Femur (tissue), 1 donor: ENCODE measurements around the gene PNO1.
"Not testable (repeated sequence)": the region's sequence is repeated elsewhere in the genome, so short reads cannot be mapped to it uniquely, and the experiment has no call there.

ENCODE experiments used
- DNase-seq: peaks from one replicate; pipeline ENCODE4 v3.0.0-alpha.2; 2017

Gene PNO1

DNA sequence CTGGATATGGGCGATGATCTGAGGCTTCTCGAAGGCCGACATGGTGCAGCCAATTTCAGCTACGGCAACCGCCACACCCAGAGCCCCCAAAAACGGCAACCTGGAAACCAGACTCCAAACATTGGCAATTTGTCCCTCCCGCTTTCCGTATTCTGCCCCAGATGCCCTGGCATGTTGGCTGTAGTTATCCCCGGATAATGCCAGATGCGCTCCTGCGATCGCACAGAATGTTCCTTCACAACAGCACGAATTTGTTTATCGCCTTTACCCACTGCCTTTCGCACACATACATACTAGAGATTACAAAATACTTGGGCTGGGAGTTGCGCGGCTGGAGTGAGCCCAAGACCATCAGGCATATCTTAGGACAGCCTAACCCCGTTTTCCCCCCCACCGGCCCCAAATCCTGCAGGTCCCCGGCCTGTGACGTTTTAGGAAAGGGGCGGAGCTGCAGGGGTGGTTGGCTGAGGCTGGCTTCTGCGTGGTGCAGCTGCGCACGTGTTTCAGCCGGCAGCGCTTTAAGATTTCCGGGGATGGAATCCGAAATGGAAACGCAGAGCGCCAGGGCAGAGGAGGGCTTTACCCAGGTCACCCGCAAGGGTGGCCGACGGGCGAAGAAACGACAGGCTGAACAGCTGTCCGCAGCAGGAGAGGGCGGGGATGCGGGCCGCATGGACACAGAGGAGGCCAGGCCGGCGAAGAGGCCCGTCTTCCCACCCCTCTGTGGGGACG lies at the start of gene PNO1:
TSS of gene PNO1 (plus strand) at position 487 of the 732 bp plus-strand sequence. CDS start at position 534, 47 bp downstream.
- peak; percentile 98 for DNase-seq

DNA sequence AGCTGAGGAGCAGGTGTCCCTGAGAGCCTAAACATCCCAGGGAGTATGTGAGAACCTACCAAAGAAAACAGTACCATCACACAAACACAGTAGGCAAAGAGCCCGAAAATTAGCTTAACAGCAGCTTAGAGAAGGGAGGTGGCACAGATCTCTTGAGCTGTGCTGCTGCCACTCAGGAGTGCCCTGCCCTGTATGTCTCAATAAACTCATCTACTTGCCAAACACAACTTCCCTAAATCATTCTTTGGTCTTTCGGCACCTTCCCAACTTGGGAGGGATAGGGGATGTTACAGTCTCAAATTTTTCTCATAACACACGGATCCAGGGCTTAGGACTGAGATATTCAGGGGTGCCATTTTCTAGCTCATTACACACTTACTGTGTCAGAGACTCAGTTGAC lies 49.6 kb upstream of the PNO1 start:
- no peak for DNase-seq

GRCh38 chr2:68110102-68110501 lies 47.6 kb upstream of the PNO1 start:
- DNase-seq, result no peak

DNA sequence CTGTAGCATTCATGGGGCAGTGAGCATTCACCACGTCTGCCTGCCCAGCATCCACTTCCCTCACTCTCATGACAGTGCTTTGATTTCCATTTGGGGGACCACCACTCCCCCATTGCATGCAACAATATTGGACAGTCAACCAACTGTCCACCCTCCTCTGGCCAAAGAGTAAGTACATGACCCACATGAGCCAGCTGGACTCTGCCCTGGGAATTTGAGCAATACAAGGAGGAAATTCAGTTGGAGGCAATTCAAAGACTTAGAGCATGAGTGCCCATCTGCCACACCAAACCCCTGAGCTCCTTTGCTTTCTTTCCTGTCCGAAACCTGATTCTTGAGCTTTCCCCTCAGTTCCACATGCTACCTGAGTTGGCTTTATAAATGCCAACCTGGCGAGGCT lies 41.7 kb upstream of the PNO1 start:
- no peak for DNase-seq

DNA sequence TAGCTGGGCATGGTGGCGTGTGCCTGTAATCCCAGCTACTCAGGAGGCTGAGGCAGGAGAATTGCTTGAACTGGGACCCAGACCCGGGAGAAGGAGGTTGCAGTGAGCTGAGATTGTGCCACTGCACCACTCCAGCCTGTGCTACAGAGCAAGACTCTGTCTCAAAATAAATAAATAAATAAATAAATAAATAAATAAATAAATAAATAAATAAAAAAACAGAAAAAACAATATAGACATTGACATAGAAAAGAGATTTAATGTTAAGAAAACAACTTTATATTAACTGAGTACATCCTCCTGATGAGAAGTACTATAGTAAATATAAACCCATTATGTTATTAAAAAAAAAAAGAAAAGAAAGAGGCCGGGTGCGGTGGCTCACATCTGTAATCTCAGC lies 39.8 kb upstream of the PNO1 start:
- not testable (repeated sequence) for DNase-seq

- no peak for DNase-seq
Observed at GRCh38 chr2:68118816-68119215, 38.9 kb upstream of the PNO1 start.

GRCh38 chr2:68119504-68119903 lies 38.2 kb upstream of the PNO1 start:
- DNase-seq, result no peak

DNA sequence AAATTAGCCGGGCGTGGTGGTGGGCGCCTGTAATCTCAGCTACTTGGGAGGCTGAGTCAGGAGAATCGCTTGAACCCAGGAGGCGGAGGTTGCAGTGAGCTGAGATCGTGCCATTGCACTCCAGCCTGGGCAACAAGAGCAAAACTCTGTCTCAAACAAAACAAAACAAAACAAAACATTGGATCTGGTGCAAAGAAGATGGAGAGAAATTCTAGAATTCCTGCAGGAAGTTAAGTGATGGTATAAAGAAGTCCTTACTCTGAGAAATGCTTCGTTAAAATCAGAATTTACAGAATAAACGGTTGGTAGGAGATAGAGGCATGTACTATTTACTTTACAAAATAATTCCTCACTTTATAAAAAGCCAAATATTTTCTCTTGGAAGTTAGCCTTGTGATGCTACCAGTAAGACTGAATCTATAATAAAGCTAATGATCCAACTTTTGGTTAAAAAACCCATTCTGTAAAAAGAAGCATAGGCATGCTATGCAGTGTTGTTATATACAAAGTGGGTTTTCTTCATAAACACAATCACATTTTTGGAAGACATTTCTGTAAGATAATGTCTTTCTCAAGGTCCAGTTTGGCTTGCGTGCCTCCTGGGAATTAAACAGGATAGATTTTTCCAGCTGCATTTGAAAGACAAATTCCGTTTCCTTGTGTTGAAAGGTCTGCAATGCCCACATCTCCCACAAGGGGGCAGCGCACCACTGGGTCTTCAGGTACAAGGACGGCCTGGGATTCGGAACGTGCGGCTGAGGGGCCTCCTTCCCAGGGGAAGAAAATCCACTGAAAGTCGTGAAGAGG lies 35.6 kb upstream of the PNO1 start:
- DNase-seq, result peak; percentile 88

GRCh38 chr2:68122680-68122964 lies 35.1 kb upstream of the PNO1 start:
- DNase-seq, result no peak

DNA sequence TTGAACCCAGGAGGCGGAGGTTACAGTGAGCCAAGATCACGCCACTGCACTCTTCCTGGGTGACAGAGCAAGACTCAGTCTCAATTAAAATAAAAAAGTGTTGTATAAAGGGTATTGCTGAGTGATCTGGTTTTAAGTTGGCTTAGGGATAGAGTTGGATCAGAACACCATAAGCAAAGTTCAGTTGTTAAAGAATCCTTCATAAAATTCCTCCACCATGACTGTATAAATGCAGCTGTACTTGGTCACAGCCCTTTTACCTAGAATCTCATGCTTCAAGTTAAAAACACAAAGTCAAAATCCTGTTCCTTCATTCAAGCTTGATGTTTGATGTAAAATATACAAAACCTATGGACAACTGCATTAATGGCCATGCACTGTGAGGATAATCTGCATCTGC lies 33.4 kb upstream of the PNO1 start:
- no peak for DNase-seq

DNA sequence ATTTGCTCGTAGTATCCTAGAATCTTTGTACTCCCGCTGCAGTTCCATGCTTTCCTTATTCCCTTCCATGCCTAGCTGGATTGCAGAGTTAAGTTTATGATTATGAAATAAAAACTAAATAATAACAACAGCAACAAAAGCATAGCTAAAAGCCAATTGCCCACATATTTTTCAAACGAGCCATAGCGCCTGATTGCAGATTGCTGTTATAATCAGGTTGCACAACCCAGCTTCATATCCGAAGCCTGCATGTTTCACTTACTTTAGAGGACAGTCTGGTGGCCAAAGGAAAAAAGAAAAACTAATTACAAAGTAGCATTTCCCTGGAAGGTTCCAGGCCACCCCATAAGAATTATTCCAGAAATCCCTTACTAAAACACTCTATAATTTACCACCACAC lies 31.9 kb upstream of the PNO1 start:
- DNase-seq, result no peak

- DNase-seq, result no peak
Observed at GRCh38 chr2:68126561-68126960, 31.1 kb upstream of the PNO1 start.

DNA sequence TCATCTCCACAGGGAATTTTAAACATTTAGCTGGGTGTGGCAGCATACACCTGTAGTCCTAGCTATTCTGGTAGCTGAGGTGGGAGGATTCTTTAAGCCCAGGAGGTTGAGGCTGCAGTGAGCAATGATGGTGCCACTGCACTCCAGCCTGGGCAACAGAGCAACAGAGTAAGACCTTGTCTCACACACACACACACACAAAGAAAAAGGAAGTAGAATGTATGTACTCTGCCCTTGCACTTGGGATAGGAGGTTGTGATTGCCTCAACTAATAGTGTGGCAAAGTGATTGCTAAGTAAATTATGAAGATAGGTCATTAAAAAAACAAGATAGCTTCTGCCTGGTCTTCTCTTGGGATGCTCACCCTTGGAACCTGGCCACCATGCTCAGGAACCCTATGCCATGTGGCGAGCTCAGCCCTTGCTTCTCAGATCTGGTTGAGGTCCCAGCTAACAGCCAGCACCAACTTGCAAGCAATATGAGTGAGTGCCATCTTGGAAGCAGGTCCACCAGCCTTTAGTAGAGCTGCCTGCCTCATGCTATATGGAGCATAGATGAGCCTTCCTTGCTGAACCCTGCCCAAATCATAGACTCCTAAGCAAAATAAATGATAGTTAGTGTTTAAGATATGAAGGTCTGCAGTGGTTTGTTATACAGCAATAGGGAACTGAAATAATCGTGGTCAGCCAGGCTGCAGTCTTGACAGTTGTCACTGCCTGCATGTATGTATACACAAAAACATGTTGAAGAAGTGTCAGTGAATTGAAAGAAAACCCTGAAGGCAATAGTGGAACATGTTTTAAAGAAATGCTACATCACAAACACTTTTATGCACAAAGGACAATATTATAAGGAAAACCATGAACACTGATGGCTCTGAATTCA lies 30.1 kb upstream of the PNO1 start:
- no peak for DNase-seq

DNA sequence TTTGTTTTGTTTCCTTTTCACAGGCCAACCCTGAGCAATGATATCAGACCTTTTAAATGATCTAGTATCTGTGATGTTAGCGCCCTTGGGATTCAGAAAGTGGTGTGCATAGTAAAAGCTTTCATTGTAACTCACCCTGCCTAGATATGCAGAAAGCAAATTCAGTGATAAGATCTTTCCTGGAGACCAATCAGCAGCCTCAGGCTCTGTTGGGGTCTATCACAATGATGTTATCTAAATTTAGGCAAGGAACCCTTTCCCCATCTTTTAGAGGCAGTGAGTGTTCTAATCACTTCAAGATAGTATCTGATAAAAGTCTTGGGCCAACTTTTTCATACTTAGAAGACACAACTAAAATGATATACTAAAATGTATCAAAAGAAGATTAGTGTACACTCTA lies 23.6 kb upstream of the PNO1 start:
- no peak for DNase-seq

DNA sequence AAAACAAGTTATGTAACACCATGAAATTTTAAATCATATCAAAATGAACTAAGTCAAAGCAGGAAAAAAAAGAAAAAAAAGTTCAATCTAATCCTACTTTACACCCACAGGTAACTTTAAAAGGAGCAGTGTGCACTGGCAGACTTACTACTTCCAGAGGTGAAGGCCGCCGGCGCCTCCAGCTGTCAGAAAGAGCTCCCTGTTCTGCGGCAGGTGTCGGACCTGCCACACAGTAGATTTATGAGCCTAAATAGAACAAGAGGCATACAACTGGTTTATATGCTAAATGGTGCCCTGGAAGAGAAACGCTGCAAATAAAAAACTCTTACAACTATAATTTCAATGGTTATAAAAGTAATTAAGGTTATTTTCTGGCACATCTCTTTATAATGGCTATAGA lies 23.1 kb upstream of the PNO1 start:
- DNase-seq, result no peak

- DNase-seq, result no peak
Observed at GRCh38 chr2:68135448-68136320, 22.0 kb upstream of the PNO1 start.

GRCh38 chr2:68141875-68142274 lies 15.8 kb upstream of the PNO1 start:
- no peak for DNase-seq

GRCh38 chr2:68151037-68151436 lies 6.7 kb upstream of the PNO1 start:
- no peak for DNase-seq

- no peak for DNase-seq
Observed at GRCh38 chr2:68152681-68153347, 4.9 kb upstream of the PNO1 start.

GRCh38 chr2:68155618-68156017 lies 2.1 kb upstream of the PNO1 start:
- DNase-seq, result no peak

DNA sequence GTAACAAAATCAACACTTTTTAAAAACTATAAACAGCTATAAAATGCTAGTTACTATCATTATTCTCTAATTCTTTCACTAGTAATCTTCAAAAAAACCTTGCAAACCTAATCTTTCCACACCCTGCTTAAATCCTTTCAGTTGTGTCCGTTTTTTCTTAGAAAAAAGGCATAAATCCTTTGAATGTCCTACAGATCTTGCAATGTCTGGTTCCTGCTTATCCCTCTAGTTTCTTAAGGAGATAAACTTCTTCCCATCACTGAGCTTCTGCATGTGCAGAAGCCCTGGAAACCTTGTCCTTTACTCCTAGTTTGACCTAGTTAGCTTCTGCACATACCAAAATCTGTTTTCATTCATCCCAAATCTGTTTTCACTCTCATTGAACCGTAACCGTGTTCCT lies 1.3 kb upstream of the PNO1 start:
- DNase-seq, result no peak

- no peak for DNase-seq
Observed at GRCh38 chr2:68157002-68157401, 686 bp upstream of the PNO1 start.
